ENCODE data around the gene CCR5AS.

The CCR5AS gene

GRCh38 chr3:46371519-46372340 is 35.1 kb downstream of the CCR5AS start:
- no peak for DNase-seq (ENCODE audit: extremely low spot score in 2 of 2)
- no peak for TF ChIP-seq POLR2AphosphoS5 (IDR thresholded peaks at IDR 0.05; ENCODE audit: insufficient read depth in 1 of 2, low read depth in 1 of 2)
- no peak for TF ChIP-seq POLR2A (IDR thresholded peaks at IDR 0.05)
- TF ChIP-seq, protein P1, sequence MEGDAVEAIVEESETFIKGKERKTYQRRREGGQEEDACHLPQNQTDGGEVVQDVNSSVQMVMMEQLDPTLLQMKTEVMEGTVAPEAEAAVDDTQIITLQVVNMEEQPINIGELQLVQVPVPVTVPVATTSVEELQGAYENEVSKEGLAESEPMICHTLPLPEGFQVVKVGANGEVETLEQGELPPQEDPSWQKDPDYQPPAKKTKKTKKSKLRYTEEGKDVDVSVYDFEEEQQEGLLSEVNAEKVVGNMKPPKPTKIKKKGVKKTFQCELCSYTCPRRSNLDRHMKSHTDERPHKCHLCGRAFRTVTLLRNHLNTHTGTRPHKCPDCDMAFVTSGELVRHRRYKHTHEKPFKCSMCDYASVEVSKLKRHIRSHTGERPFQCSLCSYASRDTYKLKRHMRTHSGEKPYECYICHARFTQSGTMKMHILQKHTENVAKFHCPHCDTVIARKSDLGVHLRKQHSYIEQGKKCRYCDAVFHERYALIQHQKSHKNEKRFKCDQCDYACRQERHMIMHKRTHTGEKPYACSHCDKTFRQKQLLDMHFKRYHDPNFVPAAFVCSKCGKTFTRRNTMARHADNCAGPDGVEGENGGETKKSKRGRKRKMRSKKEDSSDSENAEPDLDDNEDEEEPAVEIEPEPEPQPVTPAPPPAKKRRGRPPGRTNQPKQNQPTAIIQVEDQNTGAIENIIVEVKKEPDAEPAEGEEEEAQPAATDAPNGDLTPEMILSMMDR (IDR thresholded peaks at IDR 0.05) = no peak
- H3K27ac ChIP-seq = no peak overlapping the region
- H3K27me3 ChIP-seq = no peaks in the 10 kb centered on the region
- H3K4me1 ChIP-seq = no peaks in the 10 kb centered on the region
- intact Hi-C loops (cut with DNase I) = no loop called here
- peak overlapping the region in 1 of 2 donors; percentile 8 for H3K4me3 ChIP-seq
- H3K36me3 ChIP-seq = no peaks in the 10 kb centered on the region
- no peaks in the 10 kb centered on the region for H3K9me3 ChIP-seq

DNA sequence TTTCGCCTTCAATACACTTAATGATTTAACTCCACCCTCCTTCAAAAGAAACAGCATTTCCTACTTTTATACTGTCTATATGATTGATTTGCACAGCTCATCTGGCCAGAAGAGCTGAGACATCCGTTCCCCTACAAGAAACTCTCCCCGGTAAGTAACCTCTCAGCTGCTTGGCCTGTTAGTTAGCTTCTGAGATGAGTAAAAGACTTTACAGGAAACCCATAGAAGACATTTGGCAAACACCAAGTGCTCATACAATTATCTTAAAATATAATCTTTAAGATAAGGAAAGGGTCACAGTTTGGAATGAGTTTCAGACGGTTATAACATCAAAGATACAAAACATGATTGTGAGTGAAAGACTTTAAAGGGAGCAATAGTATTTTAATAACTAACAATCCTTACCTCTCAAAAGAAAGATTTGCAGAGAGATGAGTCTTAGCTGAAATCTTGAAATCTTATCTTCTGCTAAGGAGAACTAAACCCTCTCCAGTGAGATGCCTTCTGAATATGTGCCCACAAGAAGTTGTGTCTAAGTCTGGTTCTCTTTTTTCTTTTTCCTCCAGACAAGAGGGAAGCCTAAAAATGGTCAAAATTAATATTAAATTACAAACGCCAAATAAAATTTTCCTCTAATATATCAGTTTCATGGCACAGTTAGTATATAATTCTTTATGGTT is 35.9 kb downstream of the CCR5AS start, which contains the start of gene CCR5:
CCR5 (plus strand) TSS at position 108 of the 680 bp plus-strand sequence. CDS start 1,957 bp downstream, outside the sequence.
- no peak for TF ChIP-seq POLR2A (IDR thresholded peaks at IDR 0.05)
- TF ChIP-seq POLR2AphosphoS5 (IDR thresholded peaks at IDR 0.05; ENCODE audit: insufficient read depth in 1 of 2, low read depth in 1 of 2) = no peak
- TF ChIP-seq, protein P1 (IDR thresholded peaks at IDR 0.05) = no peak
- H3K4me1 ChIP-seq = no peaks in the 10 kb centered on the region
- H3K27ac ChIP-seq = peak within 1 kb of the TSS; percentile 19
- H3K27me3 ChIP-seq = no peaks in the 10 kb centered on the region
- no peaks in the 10 kb centered on the region for H3K36me3 ChIP-seq
- intact Hi-C loops (cut with DNase I) = no loop called here
- peak within 1 kb of the TSS in 1 of 2 donors; percentile 8 for H3K4me3 ChIP-seq
- DNase-seq (ENCODE audit: extremely low spot score in 2 of 2) = no peak
- no peaks in the 10 kb centered on the region for H3K9me3 ChIP-seq

- Histone ChIP-seq H3K4me1 (no peaks in the 10 kb centered on the region), H3K27ac (peak overlapping the region; percentile 19), H3K27me3 (no peaks in the 10 kb centered on the region), H3K36me3 (no peaks in the 10 kb centered on the region), H3K4me3 (no peak overlapping the region), H3K9me3 (no peaks in the 10 kb centered on the region)
- TF ChIP-seq POLR2AphosphoS5 (IDR thresholded peaks at IDR 0.05; ENCODE audit: insufficient read depth in 1 of 2, low read depth in 1 of 2) (no peak), POLR2A (IDR thresholded peaks at IDR 0.05) (no peak)
- TF ChIP-seq, protein P1 (IDR thresholded peaks at IDR 0.05) = no peak
- intact Hi-C loops (cut with DNase I) = no loop called here
- DNase-seq (ENCODE audit: extremely low spot score in 2 of 2) = no peak
These were observed 37.2 kb downstream of the CCR5AS start for GRCh38 chr3:46369675-46370132.

DNA sequence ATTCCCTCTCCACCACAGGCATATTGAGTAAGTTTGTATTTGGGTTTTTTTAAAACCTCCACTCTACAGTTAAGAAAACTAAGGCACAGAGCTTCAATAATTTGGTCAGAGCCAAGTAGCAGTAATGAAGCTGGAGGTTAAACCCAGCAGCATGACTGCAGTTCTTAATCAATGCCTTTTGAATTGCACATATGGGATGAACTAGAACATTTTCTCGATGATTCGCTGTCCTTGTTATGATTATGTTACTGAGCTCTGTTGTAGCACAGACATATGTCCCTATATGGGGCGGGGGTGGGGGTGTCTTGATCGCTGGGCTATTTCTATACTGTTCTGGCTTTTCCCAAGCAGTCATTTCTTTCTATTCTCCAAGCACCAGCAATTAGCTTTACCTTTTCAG is 37.7 kb downstream of the CCR5AS start:
- TF ChIP-seq POLR2AphosphoS5 (IDR thresholded peaks at IDR 0.05; ENCODE audit: insufficient read depth in 1 of 2, low read depth in 1 of 2) = no peak
- TF ChIP-seq, protein P1 (IDR thresholded peaks at IDR 0.05) = no peak
- no peak for TF ChIP-seq POLR2A (IDR thresholded peaks at IDR 0.05)
- H3K27ac ChIP-seq = peak overlapping the region; percentile 19

More for the DNA sequence above, 37.7 kb downstream of the CCR5AS start:
- Histone ChIP-seq H3K9me3 (no peaks in the 10 kb centered on the region), H3K4me3 (no peak overlapping the region), H3K36me3 (no peaks in the 10 kb centered on the region), H3K27me3 (no peaks in the 10 kb centered on the region), H3K4me1 (no peaks in the 10 kb centered on the region)
- no peak for DNase-seq (ENCODE audit: extremely low spot score in 2 of 2)
- intact Hi-C loops (cut with DNase I) = no loop called here

Data from vagina (tissue), 2 donors.